Inflammatory macrophage (primary cell): ENCODE data around the gene GOLGA8R.
"Not testable (repeated sequence)": the region's sequence is repeated elsewhere in the genome, so short reads cannot be mapped to it uniquely, and the experiment has no call there.

Experiments used
- DNase-seq, 2 donors: peaks; one replicate each; pipeline ENCODE4 v3.0.0-alpha.2; 2020 to 2022
- total RNA-seq, 18 experiments: gene quantifications; one replicate each; lab custom pipeline; 2026; ENCODE audit warnings: mixed read lengths in 6 of 18, inconsistent platforms in 2 of 18; lab: John Stamatoyannopoulos, UW

GOLGA8R gene, protein sequence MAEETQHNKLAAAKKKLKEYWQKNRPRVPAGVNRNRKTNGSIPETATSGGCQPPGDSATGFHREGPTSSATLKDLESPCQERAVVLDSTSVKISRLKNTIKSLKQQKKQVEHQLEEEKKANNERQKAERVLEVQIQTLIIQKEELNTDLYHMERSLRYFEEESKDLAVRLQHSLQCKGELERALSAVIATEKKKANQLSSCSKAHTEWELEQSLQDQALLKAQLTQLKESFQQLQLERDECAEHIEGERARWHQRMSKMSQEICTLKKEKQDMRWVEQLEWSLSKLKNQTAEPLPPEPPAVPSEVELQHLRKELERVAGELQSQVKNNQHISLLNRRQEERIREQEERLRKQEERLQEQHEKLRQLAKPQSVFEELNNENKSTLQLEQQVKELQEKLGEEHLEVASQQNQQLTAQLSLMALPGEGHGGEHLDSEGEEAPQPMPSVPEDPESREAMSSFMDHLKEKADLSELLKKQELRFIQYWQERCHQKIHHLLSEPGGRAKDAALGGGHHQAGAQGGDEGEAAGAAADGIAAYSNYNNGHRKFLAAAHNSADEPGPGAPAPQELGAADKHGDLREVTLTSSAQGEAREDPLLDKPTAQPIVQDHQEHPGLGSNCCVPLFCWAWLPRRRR
- 0.06 to 1.2 (median 0.38) reads per million in 18 experiments for total RNA-seq

DNA sequence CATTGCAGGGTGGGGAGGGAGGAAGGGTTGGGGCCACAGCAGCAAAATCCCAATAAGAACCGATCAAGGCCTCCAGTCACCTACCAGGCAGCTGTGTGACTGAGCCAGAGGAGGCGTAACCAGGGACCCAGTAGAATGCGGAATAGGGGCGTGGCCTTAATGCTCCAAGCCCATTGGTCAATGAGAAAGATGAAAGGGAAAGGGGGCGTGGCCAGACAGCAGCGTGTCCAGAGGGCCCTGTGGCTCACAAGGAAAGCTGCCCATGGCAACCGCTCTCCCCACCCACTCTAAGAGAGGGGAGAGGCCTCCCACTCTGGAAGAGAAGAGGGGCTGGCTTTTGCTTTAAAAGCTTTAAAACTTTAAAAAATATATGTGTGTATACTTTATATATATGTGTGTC, at the start of gene GOLGA8R:
GOLGA8R (minus strand) TSS at position 101 of the 400 bp plus-strand sequence; CDS start at position 3, 98 bp downstream.
- DNase-seq: not testable (repeated sequence)

DNA sequence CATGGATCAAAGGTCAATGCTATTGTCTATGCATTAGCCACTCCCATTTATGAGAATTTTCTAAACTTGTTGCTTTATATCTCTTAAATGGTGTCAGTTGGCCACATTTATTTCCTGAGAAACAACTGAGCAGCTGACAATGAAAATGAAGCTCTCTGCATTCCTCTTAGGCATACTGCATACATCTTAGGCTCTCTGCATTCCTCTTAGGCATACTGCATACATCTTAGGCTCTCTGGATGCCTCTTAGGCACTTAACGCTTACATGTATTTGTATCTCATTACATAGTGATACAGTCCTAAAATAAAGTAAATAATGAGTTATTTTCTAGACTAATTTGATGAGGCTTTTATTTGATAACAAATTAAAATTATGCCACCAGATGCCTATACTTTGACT, 49.8 kb upstream of the GOLGA8R start:
- DNase-seq: not testable (repeated sequence)

DNA sequence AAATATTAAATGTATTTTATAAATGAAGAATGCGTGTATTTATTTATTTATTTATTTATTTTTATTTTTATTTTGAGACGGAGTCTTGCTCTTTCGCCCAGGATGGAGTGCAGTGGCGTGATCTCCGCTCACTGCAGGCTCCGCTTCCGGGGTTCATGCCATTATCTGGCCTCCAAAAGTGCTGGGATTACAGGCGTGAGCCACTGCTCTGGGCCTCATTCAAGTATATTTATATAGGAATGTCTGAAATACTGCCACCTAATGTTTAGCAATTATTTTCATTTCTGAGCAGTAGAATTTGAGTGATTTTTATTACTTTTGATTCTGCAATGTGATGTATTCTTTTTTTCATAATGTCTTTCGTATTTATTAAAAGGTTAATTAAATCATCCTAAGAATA, 48.1 kb upstream of the GOLGA8R start:
- not testable (repeated sequence) for DNase-seq

- DNase-seq: not testable (repeated sequence)
Observed at GRCh38 chr15:30452702-30453101, 38.6 kb upstream of the GOLGA8R start.

DNA sequence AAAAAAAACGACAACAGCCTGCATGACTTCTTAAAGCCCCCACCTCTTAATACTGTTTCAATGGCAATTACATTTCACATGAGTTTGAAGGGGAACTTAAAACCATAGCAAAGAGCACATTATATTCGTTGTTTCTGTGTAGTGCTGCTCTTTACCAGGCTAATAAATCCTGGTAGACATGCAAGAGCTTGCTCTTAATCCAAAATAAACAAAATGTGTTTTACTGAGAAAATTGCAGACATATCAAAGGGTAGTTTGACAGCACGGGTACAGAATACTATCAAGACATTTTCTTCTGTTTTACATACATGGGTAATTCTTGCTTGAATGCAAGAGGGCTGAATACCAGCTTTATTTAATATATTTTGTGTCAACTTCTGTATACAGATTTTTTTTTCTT, 24.3 kb upstream of the GOLGA8R start:
- DNase-seq: not testable (repeated sequence)

- not testable (repeated sequence) for DNase-seq
Observed at GRCh38 chr15:30435878-30436277, 21.8 kb upstream of the GOLGA8R start.

- DNase-seq: not testable (repeated sequence)
Observed at GRCh38 chr15:30420723-30421122, 6.7 kb upstream of the GOLGA8R start.

GRCh38 chr15:30407636-30408035, 6.4 kb downstream of the GOLGA8R start:
- DNase-seq: not testable (repeated sequence)

DNA sequence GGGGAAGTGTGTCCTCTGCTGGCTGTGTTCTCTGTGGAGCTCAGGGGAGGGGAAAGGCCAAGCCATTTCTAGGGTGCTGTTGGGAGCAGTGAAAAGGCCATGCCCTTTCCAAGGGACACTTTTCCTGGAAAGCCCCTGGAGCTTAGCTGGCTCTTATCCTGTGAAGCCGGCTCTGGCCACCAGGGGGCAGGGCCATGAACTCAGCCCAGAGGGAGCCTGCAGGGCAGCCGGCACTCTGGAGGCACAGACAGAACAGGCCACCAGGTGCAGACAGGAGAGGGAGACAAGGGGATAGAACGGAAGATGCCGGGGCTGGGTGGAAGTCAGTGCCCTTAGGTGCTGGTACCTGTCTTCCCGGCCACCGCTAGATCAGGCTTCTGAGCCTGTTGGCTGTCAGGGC, 15.1 kb downstream of the GOLGA8R start:
- not testable (repeated sequence) for DNase-seq

GRCh38 chr15:30393664-30393991, 20.4 kb downstream of the GOLGA8R start:
- DNase-seq: not testable (repeated sequence)

- not testable (repeated sequence) for DNase-seq
Observed at GRCh38 chr15:30392766-30393663, 21.0 kb downstream of the GOLGA8R start, which contains the start of gene CHRFAM7A. Gene CHRFAM7A, minus strand, starts transcription at chr15:30393540. Its CDS starts 10,189 bp downstream, at chr15:30383351.

- not testable (repeated sequence) for DNase-seq
Observed at GRCh38 chr15:30386318-30386887, 27.7 kb downstream of the GOLGA8R start.

- DNase-seq: not testable (repeated sequence)
Observed at GRCh38 chr15:30377082-30377413, 37.0 kb downstream of the GOLGA8R start.

DNA sequence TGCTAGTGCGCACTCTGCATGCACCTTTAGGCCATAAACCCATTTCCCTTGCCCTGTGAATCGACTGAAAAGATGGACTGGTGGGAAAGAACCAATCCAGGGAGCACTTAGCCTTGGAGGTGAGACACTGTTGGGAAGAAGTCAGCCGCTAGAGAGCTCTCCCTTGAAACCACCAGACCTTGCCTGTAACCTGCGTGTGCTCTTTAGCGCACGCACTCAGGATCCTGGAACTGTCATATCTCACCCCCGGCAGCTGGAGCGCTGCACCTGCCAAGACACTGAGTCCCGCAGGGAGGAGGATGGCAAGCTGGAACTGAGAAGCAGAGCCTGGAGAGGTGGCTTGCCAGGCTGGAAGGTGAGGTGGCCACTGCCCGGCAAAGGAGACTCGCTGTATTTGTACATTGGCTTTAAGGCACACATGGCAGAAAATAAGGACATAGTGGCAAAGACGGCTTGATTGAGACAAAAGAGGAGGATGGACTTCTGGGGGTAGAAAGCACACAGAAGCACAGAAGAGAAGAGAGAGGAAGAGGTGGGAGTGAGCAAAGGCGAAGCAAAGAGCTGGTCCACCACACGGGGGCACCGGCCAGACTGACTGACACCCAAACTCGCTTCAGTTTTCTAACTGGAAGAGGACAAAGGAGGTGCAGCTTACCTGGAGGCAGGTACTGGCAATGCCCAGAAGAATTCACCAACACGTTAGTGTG, 37.5 kb downstream of the GOLGA8R start:
- DNase-seq: not testable (repeated sequence)

DNA sequence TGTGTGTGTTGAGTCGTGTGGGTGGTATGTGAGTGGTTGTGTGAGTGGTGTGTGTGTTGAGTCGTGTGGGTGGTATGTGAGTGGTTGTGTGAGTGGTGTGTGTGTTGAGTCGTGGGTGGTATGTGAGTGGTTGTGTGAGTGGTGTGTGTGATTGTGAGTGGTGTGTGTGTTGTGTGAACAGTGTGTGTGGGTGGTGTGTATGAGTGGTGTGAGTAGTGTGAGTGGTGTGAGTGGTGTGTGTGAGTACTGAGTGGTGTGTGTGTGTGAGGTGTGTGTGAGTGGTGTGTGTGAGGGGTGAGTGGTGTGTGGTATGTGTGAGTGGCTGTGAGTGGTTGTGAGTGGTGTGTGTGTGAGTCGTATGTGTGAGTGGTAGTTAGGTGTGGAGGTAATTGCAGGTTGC, 38.2 kb downstream of the GOLGA8R start:
- DNase-seq: not testable (repeated sequence)

DNA sequence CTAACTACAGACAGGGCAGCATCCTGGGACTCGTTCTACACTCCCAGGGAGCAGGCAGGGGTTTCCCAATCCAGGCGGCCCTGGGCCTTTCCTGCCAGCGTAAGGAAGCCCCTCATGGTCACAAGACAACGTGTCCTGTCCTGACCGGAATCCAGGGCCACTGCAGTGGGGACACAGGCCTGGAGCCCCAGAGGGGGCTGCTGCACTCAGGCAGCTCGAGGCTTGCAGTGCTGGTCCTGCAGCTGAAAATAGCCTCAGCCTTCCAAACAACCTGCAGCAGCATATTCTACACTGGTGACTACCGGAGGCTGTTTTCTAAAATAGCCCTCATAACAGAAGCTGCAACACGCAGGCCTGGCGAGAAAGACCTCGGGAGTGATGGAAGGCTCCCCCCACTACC, 39.2 kb downstream of the GOLGA8R start:
- not testable (repeated sequence) for DNase-seq

GRCh38 chr15:30368271-30368670, 45.8 kb downstream of the GOLGA8R start:
- not testable (repeated sequence) for DNase-seq

DNA sequence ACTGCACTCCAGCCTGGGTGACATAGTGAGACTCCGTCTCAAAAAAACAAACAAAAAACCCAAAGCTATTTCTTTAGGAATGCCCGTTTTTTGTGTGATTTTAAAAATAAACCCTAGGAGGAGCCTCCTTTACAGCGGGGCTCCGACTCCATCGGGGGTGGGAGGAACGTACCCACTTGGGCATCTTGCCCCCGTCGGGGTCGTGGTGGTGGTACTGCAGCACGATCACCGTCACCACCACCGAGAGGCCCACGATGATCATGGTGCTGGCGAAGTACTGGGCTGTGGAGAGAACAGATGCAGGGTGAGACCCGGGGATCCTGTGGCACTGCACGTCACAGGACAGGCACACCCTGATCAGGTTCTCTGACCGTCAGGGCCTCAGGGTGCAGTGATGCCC, 46.8 kb downstream of the GOLGA8R start:
- DNase-seq: not testable (repeated sequence)

DNA sequence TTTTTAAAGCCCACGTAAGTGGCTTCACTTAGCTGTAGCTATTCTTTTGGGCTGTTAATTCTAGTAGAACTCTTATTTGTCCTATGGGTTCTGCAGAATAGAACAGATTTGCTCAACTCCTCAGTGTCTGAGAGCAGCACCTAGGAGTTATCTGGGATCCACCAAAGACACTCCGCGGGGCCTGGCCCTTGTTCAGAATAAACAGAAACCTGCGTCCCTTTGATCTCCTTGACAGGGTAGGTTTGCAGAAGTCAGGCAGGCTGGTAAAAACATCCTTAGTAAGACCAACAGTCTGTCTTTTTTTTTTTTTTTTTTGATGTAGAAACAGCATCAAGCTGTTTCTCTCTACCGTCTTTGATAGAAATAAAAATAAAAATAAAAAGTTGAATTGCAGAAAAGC, 52.7 kb downstream of the GOLGA8R start:
- not testable (repeated sequence) for DNase-seq

DNA sequence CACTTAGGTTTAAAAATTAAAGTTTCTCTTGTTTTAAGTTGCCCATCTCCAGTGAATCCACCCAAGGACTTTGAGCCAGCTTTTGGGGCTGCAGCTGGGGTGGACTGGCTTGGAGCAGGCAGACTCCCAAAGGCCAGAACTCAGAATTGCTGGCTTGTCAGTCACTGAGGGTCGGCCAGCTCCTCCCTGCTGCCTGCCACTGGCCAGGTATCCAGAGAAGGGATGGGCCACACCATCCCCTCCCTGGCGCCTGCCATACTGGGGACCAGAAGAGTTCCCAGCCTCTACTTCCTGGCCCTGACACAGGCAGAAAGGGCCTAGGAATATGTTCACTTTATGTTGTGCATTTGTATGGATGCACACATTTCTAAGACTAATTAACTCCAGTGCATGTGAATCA, 53.1 kb downstream of the GOLGA8R start:
- not testable (repeated sequence) for DNase-seq

GRCh38 chr15:30355043-30355442, 59.0 kb downstream of the GOLGA8R start:
- not testable (repeated sequence) for DNase-seq
